WTC11 (cell line): ENCODE measurements around the gene LTBP3. TPM values are rescaled to one million over a fixed set of nuclear protein-coding genes. Genes with fewer than 3 reads are reported as not detected.

Experiments
- ATAC-seq: fragments of 200-7000 bp; cut with Tn5 transposase; 2 replicates; pipeline ENCODE4 v1.10.0; 2021; ENCODE audit warnings: mild to moderate bottlenecking, moderate library complexity
- CTCF ChIA-PET: fragments of 300-600 bp; sonication (Branson Sonifier 250); formaldehyde crosslinking; loops from one replicate; lab custom pipeline; 2021; ENCODE audit warnings: antibody characterized with exemption; lab: Charles Lee
- POLR2A ChIA-PET: fragments of 350-600 bp; sonication (Branson Sonifier 250); formaldehyde crosslinking; loops from one replicate; lab custom pipeline; 2021; ENCODE audit warnings: antibody characterized with exemption; lab: Charles Lee
- DNase-seq: peaks from one replicate; pipeline ENCODE4 v3.0.0; 2021; ENCODE audit warnings: low spot score
- H3K27ac Mint-ChIP-seq: 2 replicates; pipeline ENCODE4 v1.8.0; 2021; ENCODE audit warnings: mixed read lengths
- H3K27me3 Mint-ChIP-seq: 2 replicates; pipeline ENCODE4 v1.8.0; 2021; ENCODE audit warnings: low read depth, mild to moderate bottlenecking, moderate library complexity, mixed read lengths
- H3K36me3 Mint-ChIP-seq: 2 replicates; pipeline ENCODE4 v1.8.0; 2021; ENCODE audit warnings: mixed read lengths
- H3K4me1 Mint-ChIP-seq: 2 replicates; pipeline ENCODE4 v1.8.0; 2022; ENCODE audit warnings: mixed read lengths
- H3K4me3 Mint-ChIP-seq: 2 replicates; pipeline ENCODE4 v1.8.0; 2021; ENCODE audit warnings: mild to moderate bottlenecking, moderate library complexity, mixed read lengths
- H3K9me3 Mint-ChIP-seq: 2 replicates; pipeline ENCODE4 v1.8.0; 2021; ENCODE audit warnings: mixed read lengths
- ATF1 ChIP-seq: sonication (generic); formaldehyde crosslinking; IDR thresholded peaks from 2 replicates; pipeline ENCODE4 v1.8.1; 2023; ENCODE audit warnings: mild to moderate bottlenecking, moderate library complexity, missing genetic modification reagents
- ELF4 ChIP-seq: sonication (generic); formaldehyde crosslinking; IDR thresholded peaks from 2 replicates; pipeline ENCODE4 v1.8.1; 2022; ENCODE audit warnings: low read depth, mild to moderate bottlenecking, moderate library complexity, missing genetic modification reagents
- ETV6 ChIP-seq: sonication (generic); formaldehyde crosslinking; IDR thresholded peaks from 2 replicates; pipeline ENCODE4 v1.8.1; 2022; ENCODE audit warnings: mild to moderate bottlenecking, missing genetic modification reagents
- GTF2I ChIP-seq: fragments of 250-450 bp; sonication (Bioruptor Pico); conservative IDR thresholded peaks from 2 replicates; pipeline ENCODE4 v1.4.0; 2021; ENCODE audit warnings: mild to moderate bottlenecking
- HMGA2 ChIP-seq: fragments of 250-450 bp; sonication (Bioruptor Pico); IDR thresholded peaks from 2 replicates; pipeline ENCODE4 v1.4.0; 2021; ENCODE audit warnings: mild to moderate bottlenecking, moderate library complexity
- KAT7 ChIP-seq: sonication (generic); formaldehyde crosslinking; IDR thresholded peaks from 2 replicates; pipeline ENCODE4 v1.8.1; 2023; ENCODE audit warnings: missing genetic modification reagents, mild to moderate bottlenecking, borderline replicate concordance
- NR3C1 ChIP-seq: sonication (generic); formaldehyde crosslinking; conservative IDR thresholded peaks from 2 replicates; pipeline ENCODE4 v1.8.1; 2023; ENCODE audit warnings: low read depth, mild to moderate bottlenecking, missing genetic modification reagents
- RORB ChIP-seq: fragments of 250-450 bp; sonication (Bioruptor Pico); IDR thresholded peaks from 2 replicates; pipeline ENCODE4 v1.9.0; 2021; ENCODE audit warnings: mild to moderate bottlenecking
- SP1 ChIP-seq: sonication (generic); formaldehyde crosslinking; conservative IDR thresholded peaks from 2 replicates; pipeline ENCODE4 v1.8.1; 2022; ENCODE audit warnings: missing genetic modification reagents
- TP53 ChIP-seq: sonication (generic); formaldehyde crosslinking; IDR thresholded peaks from 2 replicates; pipeline ENCODE4 v1.8.1; 2023; ENCODE audit warnings: mild to moderate bottlenecking, missing genetic modification reagents
- ZNF263 ChIP-seq: sonication (generic); formaldehyde crosslinking; IDR thresholded peaks from 2 replicates; pipeline ENCODE4 v1.8.1; 2022; ENCODE audit warnings: low read depth, mild to moderate bottlenecking, moderate library complexity, missing genetic modification reagents
- ZNF317 ChIP-seq: sonication (generic); formaldehyde crosslinking; IDR thresholded peaks from 2 replicates; pipeline ENCODE4 v1.8.1; 2023; ENCODE audit warnings: low read depth, mild to moderate bottlenecking, moderate library complexity, missing genetic modification reagents, borderline replicate concordance
- ZNF416 ChIP-seq: fragments of 250-450 bp; sonication (Bioruptor Pico); IDR thresholded peaks from 2 replicates; pipeline ENCODE4 v1.9.0; 2021; ENCODE audit warnings: mild to moderate bottlenecking, inconsistent platforms
- total RNA-seq: library from RNA; stranded (reverse); gene quantifications from 3 replicates; pipeline ENCODE4 v1.2.3, GENCODE V29; 2021
- TF ChIP-seq, protein P1 (sequence below): sonication (generic); formaldehyde crosslinking; IDR thresholded peaks from 2 replicates; pipeline ENCODE4 v1.8.1; 2023; ENCODE audit warnings: mild to moderate bottlenecking, missing genetic modification reagents, borderline replicate concordance
- TF ChIP-seq, protein P2 (sequence below): fragments of 250-450 bp; sonication (Bioruptor Pico); IDR thresholded peaks from 2 replicates; pipeline ENCODE4 v1.9.0; 2021; ENCODE audit warnings: mild to moderate bottlenecking, borderline replicate concordance
- TF ChIP-seq, protein P3 (sequence below): sonication (generic); formaldehyde crosslinking; IDR thresholded peaks from 2 replicates; pipeline ENCODE4 v1.8.0; 2023; ENCODE audit warnings: missing genetic modification reagents
- TF ChIP-seq, protein P4 (sequence below): sonication (generic); formaldehyde crosslinking; IDR thresholded peaks from 2 replicates; pipeline ENCODE4 v1.8.1; 2022; ENCODE audit warnings: low read depth, missing genetic modification reagents, borderline replicate concordance
- TF ChIP-seq, protein P5 (sequence below): fragments of 250-450 bp; sonication (Bioruptor Pico); IDR thresholded peaks from 2 replicates; pipeline ENCODE4 v1.9.0; 2021; ENCODE audit warnings: moderate library complexity, mild to moderate bottlenecking, inconsistent platforms, borderline replicate concordance
- TF ChIP-seq, protein P6 (sequence below): fragments of 250-450 bp; sonication (Bioruptor Pico); conservative IDR thresholded peaks from 2 replicates; pipeline ENCODE4 v1.9.0; 2021; ENCODE audit warnings: mild to moderate bottlenecking
- TF ChIP-seq, protein P7 (sequence below): fragments of 200-600 bp; IDR thresholded peaks from 2 replicates; pipeline ENCODE4 v1.8.0; 2022; ENCODE audit warnings: antibody characterized with exemption

Gene LTBP3
- total RNA-seq, 1 experiment from 2014 or later: 20.7 TPM

DNA sequence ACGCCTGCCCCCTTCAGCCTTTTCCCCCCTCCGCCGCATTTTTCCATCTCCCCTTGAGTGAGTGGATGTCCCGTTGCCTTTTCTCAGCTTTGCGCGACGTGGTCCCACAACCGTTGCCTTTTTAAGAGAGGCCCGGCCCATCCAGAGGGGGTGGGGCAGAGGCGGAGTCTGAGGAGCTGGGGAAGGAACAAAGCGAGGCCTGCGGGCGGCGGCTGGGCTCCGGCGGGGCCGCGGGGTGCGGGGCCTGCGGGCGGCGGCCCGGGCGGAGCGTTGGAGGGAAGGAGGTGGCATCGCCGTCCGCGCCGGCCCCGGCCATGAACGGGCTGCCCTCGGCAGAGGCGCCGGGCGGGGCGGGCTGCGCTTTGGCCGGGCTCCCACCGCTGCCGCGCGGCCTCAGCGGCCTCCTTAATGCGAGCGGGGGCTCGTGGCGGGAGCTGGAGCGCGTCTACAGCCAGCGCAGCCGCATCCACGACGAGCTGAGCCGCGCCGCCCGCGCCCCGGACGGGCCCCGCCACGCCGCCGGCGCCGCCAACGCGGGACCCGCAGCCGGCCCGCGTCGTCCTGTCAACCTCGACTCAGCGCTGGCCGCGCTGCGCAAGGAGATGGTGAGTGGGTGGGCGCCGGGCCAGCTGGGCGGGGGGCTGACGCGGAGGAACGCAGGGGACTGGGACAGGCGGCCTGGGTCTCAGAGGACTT, 14.3 kb upstream of the LTBP3 start, which contains the start of gene FAM89B:
FAM89B (plus strand) TSS at position 183 of the 696 bp plus-strand sequence; CDS start at position 315, 132 bp downstream.
- ATAC-seq: peak; percentile 26
- ChIA-PET CTCF (interaction anchor here (0.6 to 6.1 kb wide), 25 partner anchors 7 to 287 kb away, joined by 3 to 270 read pairs (median 3); partner anchors contain the start of genes KCNK7, LTBP3, MALAT1 and MAP3K11), POLR2A (interaction anchor here (0.5 to 2.2 kb wide), 7 partner anchors 12 to 1285 kb away, joined by 3 to 9 read pairs (median 4); partner anchors contain the start of gene SIPA1)
- H3K27ac Mint-ChIP-seq: peak within 1 kb of the TSS; percentile 98
- peaks cover 49% of the 10 kb centered on the region for H3K4me1 Mint-ChIP-seq
- H3K36me3 Mint-ChIP-seq: 0 out of 2 replicates have a peak, but pooled peaks cover 3% of the 10 kb centered on the region
- peak; percentile 87 for DNase-seq
- no peaks in the 10 kb centered on the region for H3K9me3 Mint-ChIP-seq
- peak within 1 kb of the TSS; percentile 99 for H3K4me3 Mint-ChIP-seq
- H3K27me3 Mint-ChIP-seq: peaks cover 25% of the 10 kb centered on the region
- TF ChIP-seq, protein P1, sequence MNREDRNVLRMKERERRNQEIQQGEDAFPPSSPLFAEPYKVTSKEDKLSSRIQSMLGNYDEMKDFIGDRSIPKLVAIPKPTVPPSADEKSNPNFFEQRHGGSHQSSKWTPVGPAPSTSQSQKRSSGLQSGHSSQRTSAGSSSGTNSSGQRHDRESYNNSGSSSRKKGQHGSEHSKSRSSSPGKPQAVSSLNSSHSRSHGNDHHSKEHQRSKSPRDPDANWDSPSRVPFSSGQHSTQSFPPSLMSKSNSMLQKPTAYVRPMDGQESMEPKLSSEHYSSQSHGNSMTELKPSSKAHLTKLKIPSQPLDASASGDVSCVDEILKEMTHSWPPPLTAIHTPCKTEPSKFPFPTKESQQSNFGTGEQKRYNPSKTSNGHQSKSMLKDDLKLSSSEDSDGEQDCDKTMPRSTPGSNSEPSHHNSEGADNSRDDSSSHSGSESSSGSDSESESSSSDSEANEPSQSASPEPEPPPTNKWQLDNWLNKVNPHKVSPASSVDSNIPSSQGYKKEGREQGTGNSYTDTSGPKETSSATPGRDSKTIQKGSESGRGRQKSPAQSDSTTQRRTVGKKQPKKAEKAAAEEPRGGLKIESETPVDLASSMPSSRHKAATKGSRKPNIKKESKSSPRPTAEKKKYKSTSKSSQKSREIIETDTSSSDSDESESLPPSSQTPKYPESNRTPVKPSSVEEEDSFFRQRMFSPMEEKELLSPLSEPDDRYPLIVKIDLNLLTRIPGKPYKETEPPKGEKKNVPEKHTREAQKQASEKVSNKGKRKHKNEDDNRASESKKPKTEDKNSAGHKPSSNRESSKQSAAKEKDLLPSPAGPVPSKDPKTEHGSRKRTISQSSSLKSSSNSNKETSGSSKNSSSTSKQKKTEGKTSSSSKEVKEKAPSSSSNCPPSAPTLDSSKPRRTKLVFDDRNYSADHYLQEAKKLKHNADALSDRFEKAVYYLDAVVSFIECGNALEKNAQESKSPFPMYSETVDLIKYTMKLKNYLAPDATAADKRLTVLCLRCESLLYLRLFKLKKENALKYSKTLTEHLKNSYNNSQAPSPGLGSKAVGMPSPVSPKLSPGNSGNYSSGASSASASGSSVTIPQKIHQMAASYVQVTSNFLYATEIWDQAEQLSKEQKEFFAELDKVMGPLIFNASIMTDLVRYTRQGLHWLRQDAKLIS (CRISPR knock-in tag): no peak
- TF ChIP-seq, protein P2, sequence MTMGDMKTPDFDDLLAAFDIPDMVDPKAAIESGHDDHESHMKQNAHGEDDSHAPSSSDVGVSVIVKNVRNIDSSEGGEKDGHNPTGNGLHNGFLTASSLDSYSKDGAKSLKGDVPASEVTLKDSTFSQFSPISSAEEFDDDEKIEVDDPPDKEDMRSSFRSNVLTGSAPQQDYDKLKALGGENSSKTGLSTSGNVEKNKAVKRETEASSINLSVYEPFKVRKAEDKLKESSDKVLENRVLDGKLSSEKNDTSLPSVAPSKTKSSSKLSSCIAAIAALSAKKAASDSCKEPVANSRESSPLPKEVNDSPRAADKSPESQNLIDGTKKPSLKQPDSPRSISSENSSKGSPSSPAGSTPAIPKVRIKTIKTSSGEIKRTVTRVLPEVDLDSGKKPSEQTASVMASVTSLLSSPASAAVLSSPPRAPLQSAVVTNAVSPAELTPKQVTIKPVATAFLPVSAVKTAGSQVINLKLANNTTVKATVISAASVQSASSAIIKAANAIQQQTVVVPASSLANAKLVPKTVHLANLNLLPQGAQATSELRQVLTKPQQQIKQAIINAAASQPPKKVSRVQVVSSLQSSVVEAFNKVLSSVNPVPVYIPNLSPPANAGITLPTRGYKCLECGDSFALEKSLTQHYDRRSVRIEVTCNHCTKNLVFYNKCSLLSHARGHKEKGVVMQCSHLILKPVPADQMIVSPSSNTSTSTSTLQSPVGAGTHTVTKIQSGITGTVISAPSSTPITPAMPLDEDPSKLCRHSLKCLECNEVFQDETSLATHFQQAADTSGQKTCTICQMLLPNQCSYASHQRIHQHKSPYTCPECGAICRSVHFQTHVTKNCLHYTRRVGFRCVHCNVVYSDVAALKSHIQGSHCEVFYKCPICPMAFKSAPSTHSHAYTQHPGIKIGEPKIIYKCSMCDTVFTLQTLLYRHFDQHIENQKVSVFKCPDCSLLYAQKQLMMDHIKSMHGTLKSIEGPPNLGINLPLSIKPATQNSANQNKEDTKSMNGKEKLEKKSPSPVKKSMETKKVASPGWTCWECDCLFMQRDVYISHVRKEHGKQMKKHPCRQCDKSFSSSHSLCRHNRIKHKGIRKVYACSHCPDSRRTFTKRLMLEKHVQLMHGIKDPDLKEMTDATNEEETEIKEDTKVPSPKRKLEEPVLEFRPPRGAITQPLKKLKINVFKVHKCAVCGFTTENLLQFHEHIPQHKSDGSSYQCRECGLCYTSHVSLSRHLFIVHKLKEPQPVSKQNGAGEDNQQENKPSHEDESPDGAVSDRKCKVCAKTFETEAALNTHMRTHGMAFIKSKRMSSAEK (CRISPR knock-in tag): 0 out of 2 replicates have a peak, but pooled peaks have one; percentile 37
- TF ChIP-seq, protein P3, sequence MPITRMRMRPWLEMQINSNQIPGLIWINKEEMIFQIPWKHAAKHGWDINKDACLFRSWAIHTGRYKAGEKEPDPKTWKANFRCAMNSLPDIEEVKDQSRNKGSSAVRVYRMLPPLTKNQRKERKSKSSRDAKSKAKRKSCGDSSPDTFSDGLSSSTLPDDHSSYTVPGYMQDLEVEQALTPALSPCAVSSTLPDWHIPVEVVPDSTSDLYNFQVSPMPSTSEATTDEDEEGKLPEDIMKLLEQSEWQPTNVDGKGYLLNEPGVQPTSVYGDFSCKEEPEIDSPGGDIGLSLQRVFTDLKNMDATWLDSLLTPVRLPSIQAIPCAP (CRISPR knock-in tag): no peak
- TF ChIP-seq ZNF317: no peak
- TF ChIP-seq HMGA2 (CRISPR knock-in tag): no peak
- peak; percentile 73; the same call in 1 of the 2 replicates for TF ChIP-seq SP1
- TF ChIP-seq GTF2I (CRISPR knock-in tag): no peak
- no peak for TF ChIP-seq ELF4 (CRISPR knock-in tag)
- TF ChIP-seq, protein P4, sequence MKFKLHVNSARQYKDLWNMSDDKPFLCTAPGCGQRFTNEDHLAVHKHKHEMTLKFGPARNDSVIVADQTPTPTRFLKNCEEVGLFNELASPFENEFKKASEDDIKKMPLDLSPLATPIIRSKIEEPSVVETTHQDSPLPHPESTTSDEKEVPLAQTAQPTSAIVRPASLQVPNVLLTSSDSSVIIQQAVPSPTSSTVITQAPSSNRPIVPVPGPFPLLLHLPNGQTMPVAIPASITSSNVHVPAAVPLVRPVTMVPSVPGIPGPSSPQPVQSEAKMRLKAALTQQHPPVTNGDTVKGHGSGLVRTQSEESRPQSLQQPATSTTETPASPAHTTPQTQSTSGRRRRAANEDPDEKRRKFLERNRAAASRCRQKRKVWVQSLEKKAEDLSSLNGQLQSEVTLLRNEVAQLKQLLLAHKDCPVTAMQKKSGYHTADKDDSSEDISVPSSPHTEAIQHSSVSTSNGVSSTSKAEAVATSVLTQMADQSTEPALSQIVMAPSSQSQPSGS (CRISPR knock-in tag): no peak
- 0 out of 2 replicates have a peak, but pooled peaks have one; percentile 19 for TF ChIP-seq ETV6
- no peak for TF ChIP-seq ZNF263 (CRISPR knock-in tag)
- peak; percentile 45; the same call in 1 of the 2 replicates for TF ChIP-seq TP53 (CRISPR knock-in tag)
- TF ChIP-seq NR3C1 (CRISPR knock-in tag): no peak
- TF ChIP-seq ATF1 (CRISPR knock-in tag): no peak
- TF ChIP-seq, protein P5, sequence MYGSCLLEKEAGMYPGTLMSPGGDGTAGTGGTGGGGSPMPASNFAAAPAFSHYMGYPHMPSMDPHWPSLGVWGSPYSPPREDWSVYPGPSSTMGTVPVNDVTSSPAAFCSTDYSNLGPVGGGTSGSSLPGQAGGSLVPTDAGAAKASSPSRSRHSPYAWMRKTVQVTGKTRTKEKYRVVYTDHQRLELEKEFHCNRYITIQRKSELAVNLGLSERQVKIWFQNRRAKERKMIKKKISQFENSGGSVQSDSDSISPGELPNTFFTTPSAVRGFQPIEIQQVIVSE (CRISPR knock-in tag): no peak
- TF ChIP-seq, protein P6, sequence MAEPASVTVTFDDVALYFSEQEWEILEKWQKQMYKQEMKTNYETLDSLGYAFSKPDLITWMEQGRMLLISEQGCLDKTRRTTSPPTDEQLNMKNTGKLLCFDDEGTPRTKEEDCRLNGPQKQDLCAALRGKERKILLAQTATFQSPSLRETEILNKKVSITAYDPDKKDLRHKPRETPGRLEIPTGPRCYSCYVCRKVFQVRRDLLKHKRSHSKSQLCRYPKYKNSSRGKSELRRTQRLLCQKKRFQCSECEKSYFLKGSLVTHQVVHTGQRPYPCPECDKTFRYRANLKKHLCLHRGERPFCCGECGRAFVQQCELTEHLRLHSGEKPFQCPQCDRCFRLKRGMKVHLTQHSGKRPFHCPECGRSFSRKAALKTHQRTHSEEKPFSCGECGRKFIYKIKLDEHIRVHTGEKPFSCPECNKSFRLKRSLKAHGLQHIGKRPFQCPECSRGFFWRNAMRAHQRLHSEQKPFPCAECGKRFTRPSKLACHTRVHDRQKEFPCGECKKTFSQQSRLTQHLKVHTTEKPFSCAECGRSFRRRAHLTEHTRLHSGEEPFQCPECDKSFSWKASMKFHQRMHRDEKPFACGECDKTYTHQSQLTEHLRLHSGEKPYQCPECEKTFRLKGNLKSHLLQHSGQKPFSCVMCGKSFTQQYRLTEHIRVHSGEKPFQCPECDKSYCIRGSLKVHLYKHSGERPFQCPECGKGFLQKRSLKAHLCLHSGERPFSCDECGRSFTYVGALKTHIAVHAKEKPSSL (CRISPR knock-in tag): no peak
- TF ChIP-seq, protein P7, sequence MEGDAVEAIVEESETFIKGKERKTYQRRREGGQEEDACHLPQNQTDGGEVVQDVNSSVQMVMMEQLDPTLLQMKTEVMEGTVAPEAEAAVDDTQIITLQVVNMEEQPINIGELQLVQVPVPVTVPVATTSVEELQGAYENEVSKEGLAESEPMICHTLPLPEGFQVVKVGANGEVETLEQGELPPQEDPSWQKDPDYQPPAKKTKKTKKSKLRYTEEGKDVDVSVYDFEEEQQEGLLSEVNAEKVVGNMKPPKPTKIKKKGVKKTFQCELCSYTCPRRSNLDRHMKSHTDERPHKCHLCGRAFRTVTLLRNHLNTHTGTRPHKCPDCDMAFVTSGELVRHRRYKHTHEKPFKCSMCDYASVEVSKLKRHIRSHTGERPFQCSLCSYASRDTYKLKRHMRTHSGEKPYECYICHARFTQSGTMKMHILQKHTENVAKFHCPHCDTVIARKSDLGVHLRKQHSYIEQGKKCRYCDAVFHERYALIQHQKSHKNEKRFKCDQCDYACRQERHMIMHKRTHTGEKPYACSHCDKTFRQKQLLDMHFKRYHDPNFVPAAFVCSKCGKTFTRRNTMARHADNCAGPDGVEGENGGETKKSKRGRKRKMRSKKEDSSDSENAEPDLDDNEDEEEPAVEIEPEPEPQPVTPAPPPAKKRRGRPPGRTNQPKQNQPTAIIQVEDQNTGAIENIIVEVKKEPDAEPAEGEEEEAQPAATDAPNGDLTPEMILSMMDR: peak; percentile 8; the same call in 1 of the 2 replicates
- no peak for TF ChIP-seq KAT7 (CRISPR knock-in tag)
- TF ChIP-seq ZNF416 (CRISPR knock-in tag): peak; percentile 66; the same call in 1 of the 2 replicates
- TF ChIP-seq RORB: no peak
